Measurements from ENCODE around the gene KAT7.

The KAT7 gene

GRCh38 chr17:49870298-49870697 lies 81.8 kb downstream of the KAT7 start:
- no peak for DNase-seq (ENCODE audit: low read depth in 3 of 3)

GRCh38 chr17:49871211-49871610 lies 82.7 kb downstream of the KAT7 start:
- DNase-seq (ENCODE audit: low read depth in 3 of 3): no peak

GRCh38 chr17:49872754-49873377 lies 84.4 kb downstream of the KAT7 start:
- no peak for DNase-seq (ENCODE audit: low read depth in 3 of 3)

- DNase-seq (ENCODE audit: low read depth in 3 of 3): no peak
These were observed 85.0 kb downstream of the KAT7 start for GRCh38 chr17:49873466-49873865.

- no peak for DNase-seq (ENCODE audit: low read depth in 3 of 3)
These were observed 85.4 kb downstream of the KAT7 start for GRCh38 chr17:49873926-49874325.

- DNase-seq (ENCODE audit: low read depth in 3 of 3): no peak
These were observed 86.4 kb downstream of the KAT7 start for GRCh38 chr17:49874911-49875310.

GRCh38 chr17:49875685-49876084 lies 87.2 kb downstream of the KAT7 start:
- DNase-seq (ENCODE audit: low read depth in 3 of 3): no peak

- DNase-seq (ENCODE audit: low read depth in 3 of 3): no peak
These were observed 90.7 kb downstream of the KAT7 start for GRCh38 chr17:49878931-49879904.

GRCh38 chr17:49880291-49881053 lies 92.0 kb downstream of the KAT7 start:
- DNase-seq (ENCODE audit: low read depth in 3 of 3): peak; percentile 47 to 61 (median 54)

- no peak for DNase-seq (ENCODE audit: low read depth in 3 of 3)
These were observed 92.5 kb downstream of the KAT7 start for GRCh38 chr17:49881054-49881402.

GRCh38 chr17:49882434-49882833 lies 94.0 kb downstream of the KAT7 start:
- no peak for DNase-seq (ENCODE audit: low read depth in 3 of 3)
